ENCODE data around the gene PFKL.

GRCh38 chr21:44363278-44363677 lies 63.4 kb downstream of the PFKL start:
- TF ChIP-seq CTCF (IDR thresholded peaks at IDR 0.05) (no peak), POLR2A (IDR thresholded peaks at IDR 0.05) (no peak)

Measured in lower leg skin (tissue), 3 donors.